ENCODE results near the gene SRRT. TPM values are rescaled to one million over a fixed set of nuclear protein-coding genes. Genes with fewer than 3 reads are reported as not detected.

Gene SRRT
- total and polyA plus RNA-seq, 2 donors (not counting 3 experiments of a cell fraction or from before 2014, with no cell fraction given) = 58.6 to 199 TPM

DNA sequence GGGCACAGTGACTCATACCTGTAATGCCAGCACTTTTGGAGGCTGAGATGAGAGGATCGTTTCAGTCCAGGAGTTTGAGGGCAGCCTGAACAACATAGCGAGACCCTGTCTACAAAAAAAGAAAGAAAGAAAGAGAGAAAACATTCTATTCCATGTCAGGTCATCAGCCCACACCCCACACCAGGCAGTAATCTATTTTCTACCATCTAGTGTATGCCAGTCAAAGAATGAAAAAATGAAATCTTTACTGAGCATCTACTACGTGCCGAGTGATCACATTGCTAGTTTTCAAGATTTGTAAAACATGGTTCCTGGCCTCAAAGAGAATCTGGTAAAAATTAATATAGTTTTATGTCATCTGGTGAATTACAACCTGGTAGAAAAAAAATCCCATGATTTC, 44.5 kb upstream of the SRRT start:
- TF ChIP-seq JUN (IDR thresholded peaks at IDR 0.05; ENCODE audit: borderline replicate concordance, insufficient read depth, insufficient read length, low read depth) (no peak), EZH2 (IDR thresholded peaks at IDR 0.05; ENCODE audit: borderline replicate concordance, low read depth, low read length, severe bottlenecking) (no peak), FOS (IDR thresholded peaks at IDR 0.05; ENCODE audit: borderline replicate concordance, insufficient read depth, low read length) (no peak), MYC (IDR thresholded peaks at IDR 0.05; ENCODE audit: low read depth, low read length) (no peak), GATA2 (IDR thresholded peaks at IDR 0.05; ENCODE audit: insufficient read depth, insufficient read length, low read depth, low read length) (no peak), POLR2A (IDR thresholded peaks at IDR 0.05; ENCODE audit: low read depth, low read length) (no peak), POLR2AphosphoS5 (IDR thresholded peaks at IDR 0.05; ENCODE audit: insufficient read depth, low read depth, low read length) (no peak), CTCF (IDR thresholded peaks at IDR 0.05; ENCODE audit: extremely low read depth in 1 of 2, insufficient read depth in 1 of 2, low read depth in 1 of 2, low read length in 2 of 2) (no peak)
- TF ChIP-seq, protein P1, sequence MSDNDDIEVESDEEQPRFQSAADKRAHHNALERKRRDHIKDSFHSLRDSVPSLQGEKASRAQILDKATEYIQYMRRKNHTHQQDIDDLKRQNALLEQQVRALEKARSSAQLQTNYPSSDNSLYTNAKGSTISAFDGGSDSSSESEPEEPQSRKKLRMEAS (IDR thresholded peaks at IDR 0.05; ENCODE audit: insufficient read depth, insufficient read length) = no peak
- FAIRE-seq = no peak
- POLR2A ChIA-PET = no interaction called here

More for the DNA sequence above, 44.5 kb upstream of the SRRT start:
- peaks cover 10% of the 10 kb centered on the region for H3K4me1 ChIP-seq (ENCODE audit: control insufficient read depth, extremely low read depth, insufficient read depth, low read length)
- H3K9me3 ChIP-seq (replicated peaks; ENCODE audit: control insufficient read depth, insufficient read depth, low read length) = no peaks in the 10 kb centered on the region
- no peaks in the 10 kb centered on the region for H3K9me1 ChIP-seq (replicated peaks; ENCODE audit: control insufficient read depth, extremely low read depth, insufficient read depth, low read length)
- no peak overlapping the region for H3K4me2 ChIP-seq (ENCODE audit: insufficient read depth, low read length)
- no peaks in the 10 kb centered on the region for H4K20me1 ChIP-seq (replicated peaks; ENCODE audit: control insufficient read depth, extremely low read depth, insufficient read depth, low read length)
- CTCF ChIA-PET = no interaction called here
- no peak overlapping the region for H3K9ac ChIP-seq (replicated peaks; ENCODE audit: extremely low read depth, insufficient read depth, low read length)
- DNase-seq (ENCODE audit: low read depth, low spot score) = no peak
- peak overlapping the region; percentile 19 for H3K27ac ChIP-seq (ENCODE audit: insufficient read depth, low read depth, low read length)
- no TSS peak for BruUV-seq (replicated peaks)
- no peaks in the 10 kb centered on the region for H3K27me3 ChIP-seq (ENCODE audit: control insufficient read depth in 2 of 2, insufficient read depth in 2 of 2, low read length in 2 of 2)
- dilution Hi-C loops (cut with MboI; ENCODE audit: extremely low pct_ligation_motif_present, low sequenced_read_pairs) (loop anchor here (25.0 kb wide), 1 partner anchor 118 kb away; the partner anchor contains the start of genes EPO and POP7), intact Hi-C loops (cut with micrococcal nuclease) (no loop called here)
- H3K79me2 ChIP-seq (ENCODE audit: control insufficient read depth, insufficient read depth, low read length) = peaks cover 18% of the 10 kb centered on the region
- no peak overlapping the region for H3K4me3 ChIP-seq (replicated peaks in 1 of 3; ENCODE audit: insufficient read depth in 1 of 3, low read depth in 1 of 3, low read length in 3 of 3)
- H2AFZ ChIP-seq (ENCODE audit: low read depth, low read length) = no peak overlapping the region
- no peaks in the 10 kb centered on the region for H3K36me3 ChIP-seq (ENCODE audit: control insufficient read depth in 2 of 2, extremely low read depth in 1 of 2, insufficient read depth in 2 of 2, low read length in 2 of 2)
